Transverse colon (tissue), 4 donors: ENCODE results near the gene PKD2L2.

Source experiments
- EP300 ChIP-seq: sonication (generic); formaldehyde crosslinking; IDR thresholded peaks from one replicate; pipeline ENCODE4 v1.6.1; 2017; ENCODE audit warnings: antibody characterized with exemption, low read depth
- POLR2A ChIP-seq: fragments of 450-650 bp; IDR thresholded peaks from one replicate; pipeline ENCODE4 v1.6.1; 2016; ENCODE audit warnings: antibody characterized with exemption, mild to moderate bottlenecking, moderate library complexity
- POLR2AphosphoS5 ChIP-seq, 3 donors: sonication (generic); formaldehyde crosslinking; IDR thresholded peaks; one replicate each; pipeline ENCODE4 v1.6.1; 2016; ENCODE audit warnings: antibody characterized with exemption in 3 of 3
- TF ChIP-seq, protein P1 (sequence below), 5 experiments: fragments of 200-600 bp in 3 of 5; fragments of 450-650 bp in 2 of 5; sonication (generic) in 3 of 5; IDR thresholded peaks; 1 replicate in 2 of 5; 2 replicates in 3 of 5; pipeline ENCODE4 v1.5.1; 2016 to 2017; ENCODE audit warnings: antibody characterized with exemption in 5 of 5, inconsistent platforms in 3 of 5, mild to moderate bottlenecking in 2 of 5, moderate library complexity in 1 of 5

DNA sequence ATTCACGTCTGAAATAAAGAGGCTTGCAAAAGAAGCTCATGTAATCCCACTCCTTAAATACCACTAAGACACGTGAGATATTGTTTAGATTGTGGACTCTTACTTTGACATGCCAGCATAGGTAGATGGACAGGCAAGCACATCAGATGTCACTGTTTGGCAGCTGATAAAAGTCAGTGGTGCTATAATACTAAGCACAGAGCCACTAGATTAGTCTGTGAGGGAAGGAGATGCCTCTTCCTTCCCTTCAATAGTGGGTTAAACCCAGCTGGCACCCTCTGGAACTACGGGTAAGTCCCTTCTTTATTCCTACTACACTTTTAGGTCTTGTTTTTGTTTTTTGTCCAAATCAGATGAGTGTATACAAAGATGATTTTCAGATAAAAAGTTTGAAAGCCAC is 21.6 kb upstream of the PKD2L2 start, which contains the start of gene MYOT:
- TF ChIP-seq, protein P1, sequence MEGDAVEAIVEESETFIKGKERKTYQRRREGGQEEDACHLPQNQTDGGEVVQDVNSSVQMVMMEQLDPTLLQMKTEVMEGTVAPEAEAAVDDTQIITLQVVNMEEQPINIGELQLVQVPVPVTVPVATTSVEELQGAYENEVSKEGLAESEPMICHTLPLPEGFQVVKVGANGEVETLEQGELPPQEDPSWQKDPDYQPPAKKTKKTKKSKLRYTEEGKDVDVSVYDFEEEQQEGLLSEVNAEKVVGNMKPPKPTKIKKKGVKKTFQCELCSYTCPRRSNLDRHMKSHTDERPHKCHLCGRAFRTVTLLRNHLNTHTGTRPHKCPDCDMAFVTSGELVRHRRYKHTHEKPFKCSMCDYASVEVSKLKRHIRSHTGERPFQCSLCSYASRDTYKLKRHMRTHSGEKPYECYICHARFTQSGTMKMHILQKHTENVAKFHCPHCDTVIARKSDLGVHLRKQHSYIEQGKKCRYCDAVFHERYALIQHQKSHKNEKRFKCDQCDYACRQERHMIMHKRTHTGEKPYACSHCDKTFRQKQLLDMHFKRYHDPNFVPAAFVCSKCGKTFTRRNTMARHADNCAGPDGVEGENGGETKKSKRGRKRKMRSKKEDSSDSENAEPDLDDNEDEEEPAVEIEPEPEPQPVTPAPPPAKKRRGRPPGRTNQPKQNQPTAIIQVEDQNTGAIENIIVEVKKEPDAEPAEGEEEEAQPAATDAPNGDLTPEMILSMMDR (IDR thresholded peaks at IDR 0.05): no peak
- TF ChIP-seq EP300: no peak
- no peak for TF ChIP-seq POLR2AphosphoS5 (IDR thresholded peaks at IDR 0.05)
- no peak for TF ChIP-seq POLR2A
